HG02970 (cell line): Measurements from ENCODE around the gene CASTOR1.
A peak's percentile ranks its signal among the peaks of the same experiment; 100 is the strongest.
"Not testable (repeated sequence)": the region's sequence is repeated elsewhere in the genome, so short reads cannot be mapped to it uniquely, and the experiment has no call there.

Experiments used
- ATAC-seq: cut with Tn5 transposase; IDR thresholded peaks from one replicate; pipeline ENCODE4 v1.9.1; 2021; ENCODE audit warnings: mild to moderate bottlenecking, moderate library complexity, moderate number of reproducible peaks; ENCODE audit not compliant: unreplicated experiment, low FRiP score

CASTOR1 gene

DNA sequence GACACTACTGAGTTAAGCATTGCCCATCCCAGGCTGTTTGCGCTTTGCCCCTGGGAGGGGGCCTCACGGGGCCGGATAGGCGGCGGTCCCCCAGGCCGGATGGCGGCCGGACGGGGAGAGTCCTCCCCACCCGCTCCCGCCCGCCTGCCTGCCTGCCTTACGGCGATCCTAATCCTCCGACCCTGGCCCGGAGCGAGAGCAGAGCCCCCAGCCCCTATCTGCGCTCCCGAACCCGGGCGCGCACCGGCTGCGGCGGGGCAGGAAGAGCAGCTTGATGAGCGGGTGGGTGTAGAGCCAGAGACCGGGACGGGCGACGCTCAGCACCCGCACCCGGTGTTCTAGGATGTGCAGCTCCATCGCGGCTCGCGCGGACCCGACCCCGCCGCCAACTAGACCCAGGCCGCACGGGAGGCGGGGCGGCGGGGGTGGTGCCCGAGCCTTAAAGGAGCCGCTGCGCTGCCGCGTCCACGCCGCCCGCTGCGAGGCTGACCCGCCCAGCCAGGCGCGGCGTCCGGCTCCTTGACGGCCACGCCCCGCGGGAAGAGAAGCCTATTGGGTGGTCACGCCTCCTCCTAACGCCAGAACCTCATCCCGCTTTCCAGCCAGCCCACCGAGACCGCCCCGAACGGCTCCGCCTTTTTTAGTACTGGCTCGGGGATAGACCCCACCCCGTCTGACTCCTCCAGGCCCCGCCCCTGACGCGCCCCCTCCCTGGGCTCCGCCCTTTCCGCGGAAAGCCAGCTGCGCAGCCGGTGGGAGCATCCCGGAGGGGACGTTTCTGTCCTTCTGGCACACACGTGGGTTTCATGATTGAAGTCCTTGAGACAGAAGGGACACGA is at the start of gene CASTOR1:
TSS of gene CASTOR1 (minus strand) at position 365 of the 839 bp plus-strand sequence. CDS start at position 357, 8 bp downstream.
- peak; percentile 65 for ATAC-seq

DNA sequence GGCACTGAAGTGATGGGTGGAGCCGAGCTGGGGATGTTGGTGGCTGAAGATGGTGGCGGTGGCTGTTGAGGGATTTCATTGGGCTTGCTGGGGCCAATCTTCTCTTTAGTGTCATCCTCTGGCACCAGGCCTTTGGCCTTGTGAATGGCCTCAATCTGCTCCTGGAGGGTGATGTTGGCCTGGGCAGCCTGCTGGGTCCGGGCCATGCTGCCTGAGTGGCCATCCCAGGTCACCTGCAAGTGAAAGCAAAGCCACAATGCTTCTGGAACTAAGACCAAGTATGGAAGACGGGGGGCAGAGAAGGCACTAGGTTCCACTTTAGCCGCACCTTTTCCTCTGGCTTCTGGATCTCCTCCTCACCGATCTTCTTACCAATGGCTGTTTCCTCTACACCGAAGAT is 49.5 kb upstream of the CASTOR1 start:
- ATAC-seq: no peak

GRCh38 chr22:30338341-30338740 is 49.0 kb upstream of the CASTOR1 start:
- ATAC-seq: not testable (repeated sequence)

DNA sequence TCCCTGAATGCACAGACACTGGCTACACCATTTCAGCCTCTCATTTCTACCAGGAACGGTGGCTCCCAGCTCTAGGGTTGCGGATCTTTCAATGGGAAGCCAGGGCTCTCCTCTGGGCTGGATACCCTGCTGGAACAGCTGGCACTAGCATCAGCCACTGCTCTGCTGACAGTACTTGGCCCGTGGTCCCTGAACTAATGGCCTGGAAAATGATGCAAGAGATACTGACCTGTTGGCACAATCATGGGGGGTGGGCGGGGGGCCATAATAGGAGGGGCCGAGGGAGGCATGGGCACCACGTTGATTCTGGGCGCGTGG is 48.1 kb upstream of the CASTOR1 start:
- no peak for ATAC-seq

DNA sequence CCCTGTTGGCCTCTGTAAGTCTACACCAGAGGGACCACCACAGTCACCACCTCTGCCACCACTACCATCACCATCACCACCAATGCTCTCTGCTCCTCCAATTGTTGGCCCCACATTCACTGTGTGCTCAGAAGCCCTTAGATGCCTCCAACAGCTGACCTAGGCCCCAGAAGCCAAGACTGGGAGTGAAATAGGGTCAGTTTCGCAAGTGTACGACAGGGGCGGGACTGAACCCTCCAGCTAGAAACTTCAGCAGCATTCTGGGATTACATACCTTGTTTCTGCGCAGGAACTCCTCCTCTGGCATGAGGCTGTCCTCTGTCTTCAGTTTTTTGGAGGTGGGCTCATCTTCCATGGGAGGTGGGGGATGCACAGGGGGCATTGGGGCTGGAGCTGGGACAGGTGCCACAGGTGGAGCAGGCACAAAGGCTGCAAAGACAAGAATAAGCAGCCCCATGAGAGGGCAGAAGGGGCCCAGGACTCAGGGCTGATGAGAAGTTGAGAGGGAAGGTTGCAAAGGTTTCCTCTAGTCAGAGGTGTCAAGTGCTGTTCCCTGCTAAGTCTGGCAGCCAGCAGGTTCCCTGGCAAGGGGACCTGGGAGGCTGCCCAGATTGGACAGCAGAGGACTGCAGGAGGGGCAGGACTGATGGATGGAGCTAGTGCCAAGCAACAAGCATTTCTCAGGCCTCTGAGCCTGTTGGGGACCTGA is 47.6 kb upstream of the CASTOR1 start:
- ATAC-seq: no peak

- ATAC-seq: no peak
These were observed 45.9 kb upstream of the CASTOR1 start for GRCh38 chr22:30335236-30335635.

- ATAC-seq: no peak
These were observed 45.3 kb upstream of the CASTOR1 start for GRCh38 chr22:30334646-30335045.

DNA sequence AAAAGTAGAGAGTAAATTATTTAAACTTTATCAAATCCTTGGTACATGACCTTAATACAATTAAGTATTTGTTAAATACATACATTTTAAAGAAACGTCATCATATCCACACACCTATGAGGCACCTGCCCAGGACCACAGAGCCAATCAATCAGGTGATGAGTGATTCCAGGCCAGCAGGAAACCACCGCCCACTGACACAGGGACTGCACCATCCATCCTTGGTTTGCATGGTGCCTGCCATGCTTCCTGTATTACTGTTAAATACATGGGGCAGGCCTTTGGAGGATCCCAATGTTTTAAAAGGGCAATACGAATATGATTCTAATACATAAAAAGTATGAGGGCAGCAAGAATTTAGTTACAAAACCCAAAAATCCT is 44.4 kb upstream of the CASTOR1 start:
- no peak for ATAC-seq

DNA sequence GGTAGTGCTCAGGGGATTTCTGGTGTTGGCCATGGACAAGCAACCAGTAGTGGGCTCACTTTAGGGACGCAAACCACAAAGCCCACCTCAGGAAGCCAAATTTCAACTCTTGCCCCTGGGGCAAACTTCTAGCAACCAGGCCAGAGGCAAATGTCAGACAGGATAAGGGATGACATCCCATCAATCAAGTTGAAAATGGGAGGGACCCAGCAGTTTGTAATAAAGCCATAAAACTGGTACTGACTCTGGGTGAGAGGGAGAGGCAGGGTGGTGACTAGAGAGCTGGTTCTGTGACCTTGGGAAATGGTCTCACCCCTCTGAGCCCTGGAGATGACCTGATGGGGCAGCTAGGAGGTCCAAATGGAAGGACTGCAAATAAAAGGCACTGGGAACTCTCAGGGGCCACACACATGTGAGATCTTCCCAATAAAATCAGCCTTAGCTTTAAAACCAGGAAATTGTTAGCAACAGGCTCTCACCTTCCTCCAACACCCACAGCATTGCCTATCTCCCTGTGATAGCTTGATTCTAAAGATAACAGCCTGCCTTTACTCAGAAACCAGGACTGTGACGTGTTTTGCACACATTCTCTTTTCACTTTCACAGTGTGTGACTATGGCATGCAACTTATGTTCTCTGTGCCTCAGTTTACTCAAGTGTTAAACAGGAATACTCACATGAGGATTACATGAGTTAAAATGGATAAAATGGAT is 43.8 kb upstream of the CASTOR1 start:
- ATAC-seq: no peak

DNA sequence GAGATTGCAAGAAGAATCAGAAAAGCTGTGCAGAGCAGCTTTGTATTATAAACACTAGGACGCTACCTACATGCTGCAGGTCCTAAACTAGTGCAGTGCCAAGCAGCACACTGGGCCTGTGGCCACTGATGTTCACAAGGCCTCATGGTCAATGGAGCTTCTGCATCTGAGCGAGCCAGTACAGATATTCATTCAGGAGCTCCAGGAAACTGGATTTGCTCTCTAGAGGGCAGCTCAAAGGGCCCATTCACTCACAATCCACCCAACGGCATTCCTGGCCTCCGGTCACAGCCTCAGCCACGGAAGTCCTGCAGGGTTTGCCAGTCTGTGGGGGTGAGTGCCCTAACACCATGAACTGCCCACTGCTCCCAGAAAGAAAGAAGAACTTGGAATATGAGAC is 43.2 kb upstream of the CASTOR1 start:
- ATAC-seq: no peak

DNA sequence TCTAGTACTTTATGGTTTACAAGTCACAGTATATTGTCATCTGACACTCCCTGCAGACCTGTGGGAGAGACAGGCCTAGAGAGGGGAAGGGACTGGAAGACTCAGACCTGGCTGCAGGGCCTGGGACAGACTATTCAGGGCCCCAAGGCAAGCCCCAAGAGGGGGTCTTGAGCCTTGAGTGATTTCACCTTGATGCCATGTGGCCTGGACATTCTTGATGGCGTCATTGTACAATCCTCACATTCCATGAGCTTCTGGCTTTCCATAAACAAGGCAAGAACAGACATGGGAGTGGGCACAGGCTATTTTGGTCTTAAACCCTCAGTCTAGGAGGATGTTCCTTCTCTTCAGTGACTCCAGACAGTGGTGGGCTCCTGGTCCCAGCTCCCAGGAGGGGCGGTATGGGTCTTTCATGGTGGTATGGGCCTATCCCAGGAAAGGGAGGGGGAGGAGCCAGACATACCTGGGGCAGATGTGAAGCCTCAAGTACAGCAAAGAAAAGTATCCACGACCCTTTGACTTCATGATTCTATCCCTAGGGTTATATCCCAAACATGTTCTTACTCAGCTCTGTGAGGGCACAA is 39.3 kb upstream of the CASTOR1 start:
- no peak for ATAC-seq

GRCh38 chr22:30327864-30328345 is 38.6 kb upstream of the CASTOR1 start:
- no peak for ATAC-seq

DNA sequence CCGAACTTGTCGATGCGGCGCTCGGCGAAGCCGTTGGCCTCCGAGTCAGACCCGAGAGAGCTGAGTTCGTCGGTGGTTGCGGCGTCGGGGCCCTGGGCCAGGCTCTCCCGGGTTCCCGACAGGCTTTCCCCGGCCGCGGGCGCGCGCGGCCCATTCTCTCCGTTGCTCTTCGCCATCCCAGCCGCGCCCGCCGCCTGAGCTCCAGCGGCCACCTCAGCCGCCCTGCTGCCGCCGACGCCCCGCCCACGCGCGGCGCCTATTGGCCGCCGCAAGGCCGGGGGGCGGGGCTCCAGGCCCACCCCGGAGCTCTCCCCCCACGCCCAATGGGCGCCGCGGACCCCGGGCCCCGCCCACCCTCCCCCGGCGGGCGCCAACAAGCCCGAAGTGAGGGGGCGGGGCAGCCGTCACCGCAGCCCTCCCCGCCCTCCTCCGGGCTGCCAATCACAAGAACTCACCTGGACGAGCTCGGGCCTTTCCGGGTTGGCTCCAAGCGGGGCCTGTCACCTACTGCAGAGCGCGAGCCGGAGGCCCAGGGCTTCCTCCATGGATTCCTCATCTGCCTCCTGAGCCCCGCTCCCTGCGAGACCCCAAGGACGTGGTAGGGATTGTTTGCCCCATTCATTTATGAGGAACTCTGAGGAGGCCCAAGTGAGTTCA is 37.5 kb upstream of the CASTOR1 start, which contains the start of gene TBC1D10A:
TSS of gene TBC1D10A (minus strand) at position 236 of the 657 bp plus-strand sequence. CDS start at position 176, 60 bp downstream.
- peak; percentile 87 for ATAC-seq

DNA sequence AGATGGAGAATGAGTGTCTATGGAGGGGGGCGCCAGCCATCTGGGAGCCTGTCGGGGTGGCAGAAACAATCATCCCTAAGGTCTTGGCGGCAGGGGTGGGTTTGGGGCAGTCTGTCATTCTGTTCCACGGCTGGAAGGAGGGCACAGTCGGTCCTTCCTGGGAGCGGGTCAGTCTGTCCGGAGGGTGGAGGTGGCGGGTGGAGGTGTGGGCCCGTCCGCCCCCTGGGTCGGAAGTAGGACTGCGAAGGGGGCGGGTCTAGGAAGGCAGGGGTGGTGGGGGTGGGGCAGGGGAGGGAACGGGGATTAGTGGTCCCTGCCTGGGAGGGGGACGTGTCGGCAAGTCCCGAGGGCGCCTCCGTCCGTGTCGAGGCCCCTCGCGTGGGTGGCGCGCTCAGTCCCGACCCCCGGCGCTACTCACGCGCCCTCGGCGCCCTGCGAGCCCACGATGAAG is 37.0 kb upstream of the CASTOR1 start:
- peak; percentile 30 for ATAC-seq

GRCh38 chr22:30325724-30326254 is 36.5 kb upstream of the CASTOR1 start:
- no peak for ATAC-seq

DNA sequence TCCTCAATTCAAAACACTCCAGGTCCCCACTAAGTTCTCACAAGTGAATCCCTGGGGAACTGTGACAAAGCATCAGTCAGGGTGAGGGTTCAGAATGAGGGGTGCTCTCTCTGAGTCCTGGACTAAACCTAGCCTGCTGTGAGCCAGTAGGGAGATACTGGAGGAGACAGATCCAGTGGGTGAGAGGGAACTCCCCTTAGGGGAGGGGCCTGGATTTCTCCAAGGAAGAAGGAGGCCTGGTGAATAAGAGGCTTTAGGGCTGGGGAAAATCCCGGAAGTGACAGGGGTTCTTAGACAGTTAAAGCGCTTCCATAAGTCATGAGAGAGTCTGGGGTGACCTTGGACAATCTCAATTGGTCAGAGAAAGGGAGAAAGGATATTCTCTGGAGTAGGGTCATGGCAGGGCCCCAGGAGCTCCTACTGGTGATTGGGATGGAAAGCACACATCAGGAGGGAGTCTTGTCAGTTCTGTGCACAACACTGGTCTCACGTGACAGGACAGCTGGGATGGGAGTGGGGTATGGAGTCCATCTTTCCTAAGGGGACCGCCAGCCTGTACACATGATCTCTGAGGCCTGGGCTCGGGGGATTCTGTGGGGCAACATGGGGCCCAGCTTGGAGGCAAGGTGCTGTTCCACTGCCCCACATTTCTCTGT is 35.9 kb upstream of the CASTOR1 start:
- no peak for ATAC-seq

DNA sequence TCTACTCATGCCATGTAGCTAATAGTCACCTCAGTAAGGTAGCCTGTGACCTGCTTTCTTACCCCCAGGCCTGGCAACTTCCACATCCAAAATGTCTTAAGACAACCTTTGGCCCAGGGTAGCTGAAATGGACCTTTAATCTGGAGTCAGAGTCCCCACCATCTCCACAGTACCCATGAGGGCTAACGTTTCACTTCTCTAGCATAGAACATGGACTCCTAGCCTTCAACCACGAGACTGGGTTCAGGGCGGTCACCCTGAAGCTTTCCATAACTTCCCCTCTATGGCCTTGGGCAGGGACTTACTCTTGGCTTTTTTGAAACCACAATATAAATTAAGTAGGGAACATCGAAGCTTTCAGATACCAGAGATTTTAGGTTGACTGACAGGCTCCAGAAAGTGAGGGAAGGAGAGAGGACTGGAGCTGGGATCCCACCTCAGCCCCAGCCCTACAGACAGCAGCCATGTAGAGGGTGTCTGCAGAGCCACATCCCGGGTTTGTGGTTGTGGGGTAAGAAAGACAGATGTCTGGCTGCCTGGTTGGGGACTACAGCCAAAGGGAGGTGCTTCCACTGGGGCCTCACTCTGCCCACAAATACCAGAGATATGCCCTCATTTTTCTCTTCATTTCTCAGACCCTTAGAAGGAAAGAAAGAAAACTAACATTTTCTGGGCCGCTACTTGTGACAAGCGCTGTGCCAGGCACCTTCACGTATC is 34.9 kb upstream of the CASTOR1 start:
- ATAC-seq: no peak

GRCh38 chr22:30323246-30323645 is 33.9 kb upstream of the CASTOR1 start:
- no peak for ATAC-seq

DNA sequence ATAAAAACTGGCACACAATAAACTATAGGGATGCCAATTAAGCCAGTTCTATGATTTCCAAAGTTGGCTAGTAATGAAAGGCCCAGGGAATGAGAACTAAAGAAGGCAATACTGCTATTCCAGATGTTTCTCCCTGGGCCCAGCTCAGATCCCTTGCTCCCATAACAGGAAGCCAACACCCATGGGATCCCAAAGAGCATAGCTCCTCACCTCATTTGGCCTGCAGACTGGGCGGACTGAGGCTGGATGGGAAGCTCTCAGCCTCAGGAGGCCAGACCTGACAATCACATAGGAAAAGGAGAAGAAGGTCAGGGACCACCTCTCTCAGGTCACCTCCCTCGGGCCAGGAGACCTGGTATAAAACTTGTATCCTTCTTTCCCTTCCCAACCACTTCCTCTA is 32.2 kb upstream of the CASTOR1 start:
- ATAC-seq: no peak
